ENCODE measurements around the gene HMGXB3. TPM values are rescaled to one million over a fixed set of nuclear protein-coding genes. Genes with fewer than 3 reads are reported as not detected.

HMGXB3 gene
- total RNA-seq, 1 donor from 2014 or later: 40.5 TPM

GRCh38 chr5:149999359-149999758 is 1.2 kb upstream of the HMGXB3 start:
- peaks cover 9% of the 10 kb centered on the region for H3K36me3 Mint-ChIP-seq
- H3K4me3 Mint-ChIP-seq: peak overlapping the region; percentile 97
- H3K9me3 Mint-ChIP-seq: no peaks in the 10 kb centered on the region
- H3K27ac Mint-ChIP-seq: peak overlapping the region; percentile 93
- no peak for DNase-seq (ENCODE audit: extremely low spot score, unreplicated experiment)
- peaks cover 26% of the 10 kb centered on the region for H3K4me1 Mint-ChIP-seq (ENCODE audit: unreplicated experiment)
- H3K27me3 Mint-ChIP-seq: no peaks in the 10 kb centered on the region
- TF ChIP-seq, protein P1, sequence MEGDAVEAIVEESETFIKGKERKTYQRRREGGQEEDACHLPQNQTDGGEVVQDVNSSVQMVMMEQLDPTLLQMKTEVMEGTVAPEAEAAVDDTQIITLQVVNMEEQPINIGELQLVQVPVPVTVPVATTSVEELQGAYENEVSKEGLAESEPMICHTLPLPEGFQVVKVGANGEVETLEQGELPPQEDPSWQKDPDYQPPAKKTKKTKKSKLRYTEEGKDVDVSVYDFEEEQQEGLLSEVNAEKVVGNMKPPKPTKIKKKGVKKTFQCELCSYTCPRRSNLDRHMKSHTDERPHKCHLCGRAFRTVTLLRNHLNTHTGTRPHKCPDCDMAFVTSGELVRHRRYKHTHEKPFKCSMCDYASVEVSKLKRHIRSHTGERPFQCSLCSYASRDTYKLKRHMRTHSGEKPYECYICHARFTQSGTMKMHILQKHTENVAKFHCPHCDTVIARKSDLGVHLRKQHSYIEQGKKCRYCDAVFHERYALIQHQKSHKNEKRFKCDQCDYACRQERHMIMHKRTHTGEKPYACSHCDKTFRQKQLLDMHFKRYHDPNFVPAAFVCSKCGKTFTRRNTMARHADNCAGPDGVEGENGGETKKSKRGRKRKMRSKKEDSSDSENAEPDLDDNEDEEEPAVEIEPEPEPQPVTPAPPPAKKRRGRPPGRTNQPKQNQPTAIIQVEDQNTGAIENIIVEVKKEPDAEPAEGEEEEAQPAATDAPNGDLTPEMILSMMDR (conservative IDR thresholded peaks at IDR 0.05): no peak

- H3K4me1 Mint-ChIP-seq (ENCODE audit: unreplicated experiment): peaks cover 26% of the 10 kb centered on the region
- no peak for DNase-seq (ENCODE audit: extremely low spot score, unreplicated experiment)
- H3K36me3 Mint-ChIP-seq: peaks cover 12% of the 10 kb centered on the region
- H3K4me3 Mint-ChIP-seq: peak overlapping the region; percentile 97
- H3K27me3 Mint-ChIP-seq: no peaks in the 10 kb centered on the region
- H3K9me3 Mint-ChIP-seq: no peaks in the 10 kb centered on the region
- TF ChIP-seq, protein P1 (conservative IDR thresholded peaks at IDR 0.05): no peak
- peak overlapping the region; percentile 93 for H3K27ac Mint-ChIP-seq
These were observed 678 bp upstream of the HMGXB3 start for GRCh38 chr5:149999866-150000255.

GRCh38 chr5:150000990-150001659 is 586 bp downstream of the HMGXB3 start:
- TF ChIP-seq, protein P1 (conservative IDR thresholded peaks at IDR 0.05): no peak
- peak overlapping the region; percentile 96 for H3K4me3 Mint-ChIP-seq
- DNase-seq (ENCODE audit: extremely low spot score, unreplicated experiment): peak; percentile 70
- H3K4me1 Mint-ChIP-seq (ENCODE audit: unreplicated experiment): peaks cover 26% of the 10 kb centered on the region
- peak overlapping the region; percentile 94 for H3K27ac Mint-ChIP-seq
- no peaks in the 10 kb centered on the region for H3K9me3 Mint-ChIP-seq
- peaks cover 11% of the 10 kb centered on the region for H3K36me3 Mint-ChIP-seq
- no peaks in the 10 kb centered on the region for H3K27me3 Mint-ChIP-seq

DNA sequence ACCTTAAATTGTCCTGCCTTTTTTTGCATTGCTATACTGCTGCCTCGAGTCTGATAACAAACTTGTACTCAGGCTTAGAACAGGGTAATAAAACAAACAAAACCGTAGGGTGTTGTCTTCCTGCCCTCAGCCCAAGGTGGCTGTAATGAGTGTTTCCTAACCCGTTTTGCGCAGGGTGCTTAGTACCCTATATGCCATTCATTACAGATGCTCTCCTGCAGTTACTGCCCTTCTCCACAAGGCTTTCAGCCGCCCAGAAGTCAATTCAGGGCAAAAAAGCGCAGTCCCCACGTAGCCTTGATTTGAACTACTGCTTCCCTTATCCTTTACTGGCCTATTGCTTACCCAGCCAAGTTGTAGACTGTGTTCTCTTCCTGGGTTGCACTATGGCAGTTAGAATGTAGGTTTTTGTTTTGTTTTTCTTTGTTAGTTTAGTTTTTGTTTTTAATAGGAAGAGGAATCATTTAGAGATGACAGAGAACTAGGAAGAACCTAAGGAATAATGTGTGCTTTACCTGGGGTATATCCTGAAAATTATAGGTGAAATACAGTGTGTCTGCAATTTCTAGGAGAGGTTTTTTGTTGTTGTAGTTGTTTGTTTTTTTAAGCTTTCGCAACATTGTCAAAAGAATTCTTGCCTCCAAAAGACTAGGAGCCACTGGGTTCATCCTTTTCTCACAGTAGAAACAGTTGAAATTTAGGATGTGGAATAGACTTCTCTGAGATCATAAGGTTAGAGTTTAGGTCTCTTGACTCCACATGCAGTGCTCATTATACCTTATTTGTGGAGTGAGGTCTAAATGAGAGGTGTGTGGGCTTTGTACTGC is 1.3 kb downstream of the HMGXB3 start:
- Mint-ChIP-seq H3K36me3 (peaks cover 12% of the 10 kb centered on the region), H3K4me3 (peak overlapping the region; percentile 96), H3K27ac (peak overlapping the region; percentile 94), H3K4me1 (ENCODE audit: unreplicated experiment) (peaks cover 26% of the 10 kb centered on the region), H3K9me3 (no peaks in the 10 kb centered on the region), H3K27me3 (no peaks in the 10 kb centered on the region)
- TF ChIP-seq, protein P1 (conservative IDR thresholded peaks at IDR 0.05): peak; percentile 75
- no peak for DNase-seq (ENCODE audit: extremely low spot score, unreplicated experiment)

DNA sequence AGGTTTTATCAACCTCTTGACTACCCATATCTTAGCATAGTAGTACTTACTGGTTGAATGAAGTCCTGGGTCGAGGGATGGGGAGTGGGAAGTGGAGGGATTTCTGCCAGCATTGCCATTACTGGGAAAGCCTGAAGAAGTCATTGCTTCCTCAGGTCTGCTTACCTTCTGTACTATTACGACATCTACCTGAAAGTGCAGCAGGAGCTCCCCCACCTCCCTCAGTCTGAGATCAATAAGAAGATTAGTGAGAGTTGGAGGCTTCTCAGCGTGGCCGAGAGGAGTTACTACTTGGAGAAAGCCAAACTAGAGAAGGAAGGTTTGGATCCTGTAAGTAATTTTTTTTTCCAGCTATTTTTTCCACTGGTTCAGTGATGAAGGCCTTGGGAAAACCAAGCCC is 5.8 kb downstream of the HMGXB3 start:
- Mint-ChIP-seq H3K4me1 (ENCODE audit: unreplicated experiment) (peaks cover 12% of the 10 kb centered on the region), H3K9me3 (no peaks in the 10 kb centered on the region), H3K27me3 (no peaks in the 10 kb centered on the region), H3K4me3 (no peak overlapping the region), H3K36me3 (peaks cover 14% of the 10 kb centered on the region), H3K27ac (no peak overlapping the region)
- TF ChIP-seq, protein P1 (conservative IDR thresholded peaks at IDR 0.05): no peak
- DNase-seq (ENCODE audit: extremely low spot score, unreplicated experiment): no peak

All from type B pancreatic cell (in vitro differentiated cells).